ENCODE measurements around the gene CD6. TPM values are rescaled to one million over a fixed set of nuclear protein-coding genes. Genes with fewer than 3 reads are reported as not detected.

The CD6 gene
- total RNA-seq, 3 donors from 2014 or later = 2.3 to 4.3 (median 2.8) TPM

GRCh38 chr11:60924110-60924905 is 47.2 kb upstream of the CD6 start, which contains the start of gene TMEM132A:
Gene TMEM132A (plus strand): TSS chr11:60924460. CDS start chr11:60924634, 174 bp downstream.
- peak; percentile 92 for ATAC-seq
- TF ChIP-seq CTCF (IDR thresholded peaks at IDR 0.05) = no peak

GRCh38 chr11:60924906-60925853 is 46.3 kb upstream of the CD6 start:
- TF ChIP-seq CTCF (IDR thresholded peaks at IDR 0.05) = no peak
- Histone ChIP-seq H3K36me3 (ENCODE audit: low read depth) (peaks cover 3% of the 10 kb centered on the region), H3K4me1 (ENCODE audit: low read depth) (peaks cover 17% of the 10 kb centered on the region), H3K4me3 (peak overlapping the region; percentile 17), H3K9me3 (no peaks in the 10 kb centered on the region)
- DNase-seq = no peak
- intact Hi-C loops (cut with DNase I, micrococcal nuclease) = no loop called here
- ATAC-seq = peak; percentile 17

More at GRCh38 chr11:60924110-60924905, 47.2 kb upstream of the CD6 start, which contains the start of gene TMEM132A:
- peak in 2 of 3 donors; percentile 78 to 81 for DNase-seq
- peaks cover 3% of the 10 kb centered on the region for H3K36me3 ChIP-seq (ENCODE audit: low read depth)
- peaks cover 17% of the 10 kb centered on the region for H3K4me1 ChIP-seq (ENCODE audit: low read depth)
- H3K4me3 ChIP-seq = peak within 1 kb of the TSS; percentile 17
- H3K9me3 ChIP-seq = no peaks in the 10 kb centered on the region
- intact Hi-C loops (cut with DNase I, micrococcal nuclease) = no loop called here

GRCh38 chr11:60925868-60926267 is 45.6 kb upstream of the CD6 start:
- Histone ChIP-seq H3K9me3 (no peaks in the 10 kb centered on the region), H3K36me3 (ENCODE audit: low read depth) (peaks cover 3% of the 10 kb centered on the region), H3K4me3 (no peak overlapping the region), H3K4me1 (ENCODE audit: low read depth) (peaks cover 17% of the 10 kb centered on the region)
- intact Hi-C loops (cut with DNase I, micrococcal nuclease) = no loop called here
- DNase-seq (no peak), ATAC-seq (no peak)
- TF ChIP-seq CTCF (IDR thresholded peaks at IDR 0.05) = no peak

GRCh38 chr11:60926500-60926899 is 45.0 kb upstream of the CD6 start:
- DNase-seq (no peak), ATAC-seq (no peak)
- intact Hi-C loops (cut with DNase I, micrococcal nuclease) = no loop called here
- no peak for TF ChIP-seq CTCF (IDR thresholded peaks at IDR 0.05)
- H3K4me1 ChIP-seq (ENCODE audit: low read depth) = peaks cover 17% of the 10 kb centered on the region
- H3K36me3 ChIP-seq (ENCODE audit: low read depth) = peaks cover 2% of the 10 kb centered on the region
- no peak overlapping the region for H3K4me3 ChIP-seq
- H3K9me3 ChIP-seq = no peaks in the 10 kb centered on the region

- H3K9me3 ChIP-seq = no peaks in the 10 kb centered on the region
- DNase-seq = no peak
- no peak overlapping the region for H3K4me3 ChIP-seq
- peaks cover 17% of the 10 kb centered on the region for H3K4me1 ChIP-seq (ENCODE audit: low read depth)
- intact Hi-C loops (cut with DNase I, micrococcal nuclease) = no loop called here
- no peak for ATAC-seq
- no peaks in the 10 kb centered on the region for H3K36me3 ChIP-seq (ENCODE audit: low read depth)
- no peak for TF ChIP-seq CTCF (IDR thresholded peaks at IDR 0.05)
Observed at GRCh38 chr11:60927061-60927592, 44.4 kb upstream of the CD6 start.
